ENCODE data around the gene TBC1D9. TPM values are rescaled to one million over a fixed set of nuclear protein-coding genes. Genes with fewer than 3 reads are reported as not detected.

Gene TBC1D9
- total and polyA plus RNA-seq, 10 of the 15 experiments (the other 5 are each of a cell fraction or from before 2014, with no cell fraction given), result 0.87 to 14.9 (median 7.1) TPM

GRCh38 chr4:140675599-140676231 lies 80.5 kb downstream of the TBC1D9 start:
- no peaks in the 10 kb centered on the region for H4K20me1 ChIP-seq (ENCODE audit: control insufficient read depth, insufficient read depth)
- FAIRE-seq (peak; percentile 44), DNase-seq (ENCODE audit: low read depth, low spot score) (no peak), ATAC-seq (0 out of 3 replicates have a peak, but pooled peaks have one; percentile 20)
- H3K9me3 ChIP-seq (replicated peaks; ENCODE audit: control insufficient read depth, insufficient read depth, low read length), result no peaks in the 10 kb centered on the region
- SMC1A ChIA-PET (ENCODE audit: uncharacterized antibody, unreplicated experiment), result no interaction called here
- CTCF ChIA-PET, result no interaction called here
- no peaks in the 10 kb centered on the region for H3K27me3 ChIP-seq (replicated peaks in 1 of 2; ENCODE audit: control insufficient read depth in 2 of 2, insufficient read depth in 2 of 2, low read length in 1 of 2)
- H3K36me3 ChIP-seq (ENCODE audit: control insufficient read depth in 2 of 2, insufficient read depth in 2 of 2, low read length in 1 of 2), result peaks cover 0 to 4% of the 10 kb centered on the region in 2 experiments; a peak in 2 of 4 replicates
- H3K4me3 ChIP-seq, result no peak overlapping the region
- WGBS (ENCODE audit: insufficient coverage, insufficient replicate concordance, low lambda C conversion rate, missing lambda C conversion rate), result 37% methylated on average over 4 of the region's 4 CpGs
- POLR2A ChIA-PET, result no interaction called here
- RAD21 ChIA-PET (ENCODE audit: unreplicated experiment), result interaction anchor here (1.1 kb wide), 1 partner anchor 68 kb away, joined by 3 read pairs; no protein-coding TSS in a partner anchor
- H3K27ac ChIP-seq (ENCODE audit: control insufficient read depth, insufficient read depth), result no peak overlapping the region
- H3K9ac ChIP-seq (ENCODE audit: control insufficient read depth, insufficient read depth, low read length), result no peak overlapping the region
- H2AFZ ChIP-seq (ENCODE audit: control insufficient read depth, low read depth, low read length), result no peak overlapping the region; the same call in 1 of the 2 replicates
- no peak overlapping the region for H3K4me2 ChIP-seq (ENCODE audit: control insufficient read depth, insufficient read depth)
- intact Hi-C loops (cut with micrococcal nuclease; ENCODE audit: unreplicated experiment), result no loop called here
- H3K4me1 ChIP-seq (ENCODE audit: control insufficient read depth, insufficient read depth, low read length), result no peaks in the 10 kb centered on the region
- H3K79me2 ChIP-seq (ENCODE audit: control insufficient read depth, insufficient read depth, low read length), result no peaks in the 10 kb centered on the region
- in situ Hi-C loops (cut with MboI), result no loop called here
- BruUV-seq (replicated peaks), result no TSS peak
- no peak for TF ChIP-seq RCOR1 (conservative IDR thresholded peaks at IDR 0.05; ENCODE audit: low read depth, low read length)
- no peak for TF ChIP-seq NBN (IDR thresholded peaks at IDR 0.05)
- no peak for TF ChIP-seq POLR2AphosphoS5 (IDR thresholded peaks at IDR 0.05; ENCODE audit: low read length)
- no peak for TF ChIP-seq EZH2 (IDR thresholded peaks at IDR 0.05; ENCODE audit: borderline replicate concordance, control insufficient read depth, low read depth, low read length)
- no peak for TF ChIP-seq ZBTB40 (IDR thresholded peaks at IDR 0.05; ENCODE audit: borderline replicate concordance)
- TF ChIP-seq TBL1XR1 (IDR thresholded peaks at IDR 0.05; ENCODE audit: low read depth, low read length), result no peak
- no peak for TF ChIP-seq MEF2A (IDR thresholded peaks at IDR 0.05; ENCODE audit: insufficient read depth, low read depth, low read length)
- TF ChIP-seq POLR2AphosphoS2 (IDR thresholded peaks at IDR 0.05; ENCODE audit: low read depth, low read length), result no peak
- TF ChIP-seq CEBPZ (IDR thresholded peaks at IDR 0.05; ENCODE audit: low read depth, low read length), result no peak
- TF ChIP-seq RAD51 (IDR thresholded peaks at IDR 0.05), result no peak
- TF ChIP-seq MEF2B (IDR thresholded peaks at IDR 0.05; ENCODE audit: partially characterized antibody, poor library complexity, severe bottlenecking), result no peak
- TF ChIP-seq ATF2 (IDR thresholded peaks at IDR 0.05; ENCODE audit: low read length), result no peak
- TF ChIP-seq USF2 (IDR thresholded peaks at IDR 0.05; ENCODE audit: borderline replicate concordance, low read depth, low read length), result no peak
- TF ChIP-seq CHD1 (IDR thresholded peaks at IDR 0.05; ENCODE audit: low read depth, low read length), result no peak
